Spleen (tissue), 7 donors: ENCODE measurements around the gene TNFRSF12A.

Source experiments
- CTCF ChIP-seq, 11 experiments: fragments of 200-600 bp in 7 of 11; fragments of 450-650 bp in 4 of 11; sonication (generic) in 4 of 11; IDR thresholded peaks in 8 of 11; conservative IDR thresholded peaks in 3 of 11; 1 replicate in 7 of 11; 2 replicates in 4 of 11; pipeline versions ENCODE4 v1.4.0 to v1.8.0; 2016 to 2021; ENCODE audit warnings: antibody characterized with exemption in 11 of 11, inconsistent platforms in 4 of 11, mild to moderate bottlenecking in 1 of 11
- POLR2A ChIP-seq, 3 donors: fragments of 450-650 bp; IDR thresholded peaks; one replicate each; pipeline ENCODE4 v1.5.1; 2017; ENCODE audit warnings: antibody characterized with exemption in 3 of 3, mild to moderate bottlenecking in 1 of 3
- donor health status: DM: no; HTN: no; CAD: no; lungs with moderate emphysema.
- donor health status: DM: no; HTN: no; CAD: no.
- donor health status: DM: no; HTN: no; CAD: no.

GRCh38 chr16:2987286-2987685 lies 32.9 kb upstream of the TNFRSF12A start:
- TF ChIP-seq CTCF (IDR thresholded peaks at IDR 0.05 in 8 of 11, conservative IDR thresholded peaks at IDR 0.05 in 3 of 11) (no peak), POLR2A (IDR thresholded peaks at IDR 0.05) (no peak)
